Cardiac atrium fibroblast (primary cell): ENCODE data around the gene C12orf60. TPM values are rescaled to one million over a fixed set of nuclear protein-coding genes. Genes with fewer than 3 reads are reported as not detected.

Experiments used
- total RNA-seq: library from RNA; depleted of rRNA; stranded (reverse); fragments of >200 nt; gene quantifications from 2 replicates; pipeline ENCODE4 v1.2.3, GENCODE V29; 2015

C12orf60 gene
- 0.49 and 0.54 TPM in 2 replicates for total RNA-seq

GRCh38 chr12:14803011-14803829 is at the start of gene C12orf60, which contains the start of gene WBP11:
C12orf60 (plus strand) TSS chr12:14803670; CDS start chr12:14822936, 19,266 bp downstream.
WBP11 (minus strand) TSS chr12:14803478; CDS start chr12:14801383, 2,095 bp downstream.

GRCh38 chr12:14814014-14814413 is 10.5 kb downstream of the C12orf60 start, which contains the start of gene SMCO3:
SMCO3 (minus strand) TSS chr12:14814182; CDS start chr12:14806680, 7,502 bp downstream.

GRCh38 chr12:14843425-14843887 is 40.0 kb downstream of the C12orf60 start, which contains the start of gene ART4:
ART4 (minus strand) TSS chr12:14843526; CDS start chr12:14843113, 413 bp downstream.

Other genes with a start within 250 kb of the C12orf60 start
- 1.3 and 2.1 TPM in 2 replicates for gene PLBD1, start 235.8 kb upstream of the C12orf60 start, total RNA-seq
- gene GUCY2C, start 107.1 kb upstream of the C12orf60 start, total RNA-seq: not detected in 2 replicates
- gene WBP11, start 192 bp upstream of the C12orf60 start, total RNA-seq: 16.2 and 18.1 TPM in 2 replicates
- 0.65 and 2.0 TPM in 2 replicates for gene SMCO3, start 10.5 kb downstream of the C12orf60 start, total RNA-seq
- gene ART4, start 39.9 kb downstream of the C12orf60 start, total RNA-seq: 43.5 and 57.0 TPM in 2 replicates
- 259 and 511 TPM in 2 replicates for gene MGP, start 82.2 kb downstream of the C12orf60 start, total RNA-seq
- not detected in 2 replicates for gene ERP27, start 134.9 kb downstream of the C12orf60 start, total RNA-seq
- gene ARHGDIB, start 157.9 kb downstream of the C12orf60 start, total RNA-seq: 75.2 and 129 TPM in 2 replicates
- 3.1 TPM in 1 of 2 replicates, not detected in the other for gene PDE6H, start 169.4 kb downstream of the C12orf60 start, total RNA-seq